Hematopoietic multipotent progenitor cell treated with erythropoietin and hydrocortisone succinate and interleukin-3 and kit ligand, for 17 days (in vitro differentiated cells): Measurements from ENCODE around the gene CLTC.
A peak's percentile ranks its signal among the peaks of the same experiment; 100 is the strongest.

Experiments used
- DNase-seq: peaks from one replicate; pipeline ENCODE4 v3.0.0-alpha.2; 2015; ENCODE audit warnings: low spot score

CLTC gene

DNA sequence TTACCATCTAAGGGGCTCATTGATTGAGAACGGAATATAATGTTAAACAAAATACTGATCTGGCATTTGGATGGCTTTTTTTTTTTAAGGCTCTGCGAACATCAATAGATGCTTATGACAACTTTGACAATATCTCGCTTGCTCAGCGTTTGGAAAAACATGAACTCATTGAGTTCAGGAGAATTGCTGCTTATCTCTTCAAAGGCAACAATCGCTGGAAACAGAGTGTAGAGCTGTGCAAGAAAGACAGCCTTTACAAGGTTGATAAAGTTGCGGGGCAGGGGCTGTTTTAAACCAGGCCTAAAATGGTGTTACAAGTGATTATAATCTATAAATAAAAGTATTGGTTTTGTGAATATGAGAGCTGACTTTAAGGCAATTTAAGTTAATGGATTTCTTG is 65.3 kb downstream of the CLTC start:
- peak; percentile 35 for DNase-seq

DNA sequence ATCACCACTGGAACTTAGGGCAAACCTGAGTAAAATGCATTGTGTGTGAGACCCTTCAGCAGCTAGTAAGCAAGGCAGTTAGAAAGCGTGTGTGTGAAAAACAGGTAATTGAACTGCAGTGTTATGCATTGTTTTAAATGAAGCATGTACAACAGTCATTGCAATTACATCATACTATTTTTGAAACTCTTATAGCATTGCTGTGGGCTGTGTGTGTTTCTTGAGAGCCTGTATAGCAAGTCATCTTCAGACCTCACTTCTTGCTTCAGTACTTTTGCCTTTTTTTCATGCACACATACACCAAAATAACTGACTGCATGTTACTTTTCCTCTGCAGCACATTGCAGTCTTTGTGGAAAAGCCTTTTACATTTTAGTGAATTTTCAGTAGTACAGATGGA is 68.3 kb downstream of the CLTC start:
- DNase-seq = no peak

DNA sequence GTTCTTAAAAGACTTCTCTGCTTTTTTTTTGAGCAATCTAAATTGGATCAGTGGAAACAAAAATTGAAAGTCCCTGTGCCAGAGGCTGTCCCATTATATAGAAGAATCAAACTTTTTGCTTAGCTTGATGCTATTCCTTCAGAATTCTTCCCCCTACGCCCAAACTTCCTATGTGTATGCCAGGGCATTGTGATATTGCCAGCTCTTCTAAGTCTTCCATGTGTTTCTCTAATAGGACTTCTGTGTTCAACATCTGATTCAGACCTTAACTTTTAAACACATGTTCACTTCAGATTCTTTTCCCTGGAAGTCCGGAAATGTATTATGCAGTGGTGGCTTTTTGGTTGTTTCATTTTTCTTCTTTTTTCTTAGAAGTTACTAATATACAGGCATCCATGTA is 68.8 kb downstream of the CLTC start:
- DNase-seq = no peak

DNA sequence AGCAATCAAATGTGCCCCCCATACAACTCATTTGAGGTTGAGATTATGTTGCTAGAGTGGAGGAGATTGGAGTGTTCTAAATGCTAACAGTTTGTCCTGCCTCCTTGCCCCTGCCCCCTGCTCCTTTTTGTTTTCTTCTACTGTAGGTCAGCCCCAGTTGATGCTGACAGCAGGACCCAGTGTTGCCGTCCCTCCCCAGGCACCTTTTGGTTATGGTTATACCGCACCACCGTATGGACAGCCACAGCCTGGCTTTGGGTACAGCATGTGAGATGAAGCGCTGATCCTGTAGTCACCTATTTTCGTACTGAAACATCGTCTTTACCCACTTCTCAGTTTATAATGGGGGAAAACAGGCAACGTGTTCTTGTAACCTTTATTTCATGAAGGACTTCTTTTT is 73.9 kb downstream of the CLTC start:
- no peak for DNase-seq

DNA sequence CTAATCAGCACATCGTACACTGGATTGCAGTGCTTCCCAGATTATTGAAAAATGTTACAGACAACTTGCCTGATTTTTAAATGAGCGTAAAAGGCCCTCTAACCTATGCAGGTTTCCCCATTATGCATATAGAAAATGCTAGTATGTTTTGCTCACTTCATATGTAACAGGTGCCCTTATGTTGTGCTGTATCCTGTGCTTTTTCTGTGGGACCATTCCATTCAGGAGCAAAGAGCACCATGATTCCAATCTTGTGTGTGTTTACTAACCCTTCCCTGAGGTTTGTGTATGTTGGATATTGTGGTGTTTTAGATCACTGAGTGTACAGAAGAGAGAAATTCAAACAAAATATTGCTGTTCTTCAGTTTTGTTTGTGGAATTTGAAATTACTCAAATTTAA is 74.6 kb downstream of the CLTC start:
- DNase-seq = no peak

DNA sequence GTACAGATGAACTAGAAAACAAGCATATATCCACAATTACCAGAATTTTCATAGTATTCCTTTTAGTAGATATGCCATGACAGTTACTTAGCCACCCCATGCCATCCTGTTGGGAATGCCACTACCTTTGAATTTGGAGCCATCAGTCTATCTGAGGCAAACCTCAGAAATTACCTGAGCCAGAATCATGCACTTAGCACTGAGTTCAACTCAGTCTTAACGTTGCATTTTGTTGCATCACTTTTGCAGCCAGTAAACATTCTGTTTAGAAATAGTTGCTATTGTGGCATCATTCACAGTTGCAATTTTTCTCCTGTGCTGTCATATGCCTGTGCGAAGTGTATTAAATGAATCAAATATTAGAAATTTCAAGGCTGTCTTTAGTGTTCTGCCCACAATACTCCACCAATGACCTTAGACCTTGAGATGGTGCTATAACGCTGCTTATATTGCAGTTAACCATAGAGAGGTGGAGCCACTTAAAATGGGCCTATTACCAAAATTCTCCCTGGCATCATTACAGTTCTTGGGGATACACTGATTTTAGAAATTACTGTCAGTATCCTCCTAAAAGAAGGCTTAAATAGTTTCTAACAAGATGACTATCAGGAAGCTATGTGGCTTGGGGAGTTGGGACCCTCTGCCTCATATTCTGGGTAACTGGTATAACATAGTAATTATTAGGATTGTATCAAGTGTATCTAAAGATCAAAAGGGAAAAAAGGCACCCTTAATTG is 76.4 kb downstream of the CLTC start:
- no peak for DNase-seq

DNA sequence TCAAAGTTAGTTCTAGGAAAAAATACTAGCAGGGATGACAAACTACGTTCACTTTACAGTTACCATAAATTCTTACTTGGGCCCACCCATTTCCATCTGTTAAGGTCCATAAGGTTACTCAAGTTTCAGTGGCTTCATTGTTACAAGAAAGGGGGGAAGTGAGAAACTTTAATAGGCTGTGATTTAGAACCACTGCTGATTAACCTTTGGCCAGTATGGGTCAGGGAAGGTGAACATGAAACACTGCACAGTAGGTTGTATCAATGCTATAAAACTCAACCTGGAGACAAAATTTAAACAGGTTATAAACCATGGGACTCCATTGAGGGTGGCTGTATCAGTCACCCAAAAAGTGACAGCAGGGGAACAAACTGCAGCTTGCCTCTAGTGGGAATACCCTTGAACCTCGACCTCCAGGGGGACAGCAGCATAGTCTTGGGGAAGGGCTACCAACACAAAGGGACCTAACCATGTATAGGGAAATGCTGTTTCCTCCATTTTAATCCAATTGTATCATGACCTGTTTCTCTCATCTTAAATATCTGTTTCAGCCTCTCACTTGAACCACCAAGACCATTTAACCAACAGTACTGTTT is 77.1 kb downstream of the CLTC start:
- no peak for DNase-seq

DNA sequence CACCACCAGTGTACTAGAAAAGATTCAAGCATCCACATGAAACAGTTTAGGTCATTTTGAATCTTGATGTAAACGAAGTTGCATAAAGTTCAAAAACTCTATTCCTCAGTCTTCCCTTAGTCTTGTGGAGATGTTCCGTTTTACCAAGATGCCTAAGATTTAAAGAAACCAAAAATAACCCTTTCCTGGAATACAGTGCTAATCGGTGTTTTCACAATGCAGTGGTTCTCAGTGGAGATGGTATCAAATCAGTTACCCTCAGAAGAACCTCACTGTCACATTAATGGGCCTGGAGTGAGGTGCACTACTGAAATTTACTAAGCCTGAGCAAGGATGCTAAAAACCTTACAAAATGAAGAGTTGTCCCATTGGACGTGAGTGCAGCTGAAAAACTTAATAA is 78.4 kb downstream of the CLTC start:
- DNase-seq = no peak

DNA sequence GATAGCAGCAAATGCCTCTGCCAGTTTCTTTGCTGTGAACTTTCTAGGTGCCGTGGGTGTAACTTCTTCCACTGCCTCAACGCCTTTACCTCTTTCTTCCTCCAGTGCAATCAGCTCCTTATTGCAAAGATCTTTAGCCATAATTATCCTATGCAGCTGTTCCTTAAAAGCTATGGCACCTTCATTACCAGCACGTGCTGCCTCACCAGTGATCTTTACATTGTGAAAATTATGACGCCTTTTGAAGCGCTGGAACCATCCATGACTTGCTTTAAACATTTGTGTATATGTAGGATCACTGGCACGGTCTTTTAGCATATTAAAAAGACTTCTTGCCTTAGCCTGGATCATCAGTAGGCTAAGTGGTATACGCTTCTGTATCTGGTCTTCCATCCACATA is 79.5 kb downstream of the CLTC start:
- DNase-seq = no peak

DNA sequence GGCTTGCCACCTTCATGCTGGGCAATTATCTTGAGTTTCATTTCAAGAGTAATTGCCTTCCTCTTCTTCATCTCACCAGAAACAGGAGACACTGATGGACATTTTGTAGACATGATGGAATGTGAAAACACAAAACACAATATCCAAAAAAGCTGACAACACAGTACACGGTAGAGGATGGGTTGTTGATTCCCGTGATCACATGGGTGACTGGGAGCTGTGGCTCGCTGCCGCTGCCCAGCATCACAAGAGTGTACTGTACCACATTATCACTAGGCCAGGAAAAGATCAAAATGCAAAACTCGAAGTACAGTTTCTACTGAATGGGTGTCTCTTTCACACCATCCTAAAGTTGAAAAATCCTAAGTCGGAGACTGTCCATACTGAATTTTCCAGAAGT is 80.1 kb downstream of the CLTC start:
- DNase-seq = no peak

DNA sequence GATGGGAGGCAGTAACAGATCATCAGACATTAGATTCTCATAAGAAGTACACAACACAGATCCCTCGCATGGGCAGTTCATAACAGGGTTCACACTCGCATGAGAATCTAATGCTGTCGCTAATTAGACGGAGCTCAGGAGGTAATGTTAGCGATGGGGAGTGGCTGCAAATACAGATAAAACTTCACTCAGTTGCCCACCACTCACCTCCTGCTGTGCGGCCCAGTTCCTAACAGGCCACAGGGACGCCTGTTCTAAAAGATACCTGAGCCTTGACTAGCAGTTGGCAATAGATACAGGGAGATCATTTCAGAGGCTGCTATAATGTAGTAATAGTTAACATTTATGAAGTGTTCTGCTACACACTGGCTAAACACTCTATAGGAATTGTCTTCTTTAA is 82.6 kb downstream of the CLTC start:
- no peak for DNase-seq

DNA sequence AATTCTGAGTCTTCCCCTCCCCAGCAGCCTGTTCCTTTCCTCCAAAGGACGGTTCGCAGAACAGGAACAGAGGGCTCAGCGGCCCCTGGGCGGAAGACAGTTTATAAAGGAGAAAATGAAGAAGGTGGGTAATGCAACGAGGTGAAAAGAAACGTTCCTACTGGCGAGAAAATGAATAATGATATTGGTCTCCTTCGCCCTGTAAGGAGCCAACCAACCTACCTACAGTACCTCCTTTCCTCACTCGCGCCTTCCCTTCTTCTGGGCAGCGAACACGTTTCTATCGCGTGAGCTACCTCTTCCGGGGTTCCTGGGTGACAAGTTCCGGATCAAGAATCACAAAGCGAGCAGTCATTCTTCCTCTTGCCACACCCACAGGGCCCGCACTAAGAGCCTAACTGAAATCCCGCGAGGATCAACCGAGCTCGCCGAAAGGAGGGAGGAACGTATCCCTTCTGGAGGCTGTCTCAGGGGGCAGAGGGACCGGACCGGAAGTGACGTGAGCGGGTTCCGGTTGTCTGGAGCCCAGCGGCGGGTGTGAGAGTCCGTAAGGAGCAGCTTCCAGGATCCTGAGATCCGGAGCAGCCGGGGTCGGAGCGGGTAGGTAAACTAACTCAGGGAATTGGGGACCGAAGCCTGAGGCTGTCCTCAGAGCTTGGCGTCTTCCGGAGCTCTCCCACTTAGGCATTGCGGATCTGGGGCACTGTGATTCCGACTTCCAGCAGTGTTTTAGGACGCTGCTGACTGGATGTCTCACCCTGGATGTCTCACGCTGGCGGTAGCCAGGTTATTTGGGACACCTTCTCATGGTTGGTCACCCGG is 87.7 kb downstream of the CLTC start, which contains the start of the genes PTRH2 and VMP1:
Gene PTRH2, minus strand, starts transcription at position 282 of the 822 bp plus-strand sequence. CDS start 9,452 bp downstream, outside the sequence.
Gene VMP1, plus strand, starts transcription at position 506 of the 822 bp plus-strand sequence. CDS start 23,793 bp downstream, outside the sequence.
- peak; percentile 95 for DNase-seq

DNA sequence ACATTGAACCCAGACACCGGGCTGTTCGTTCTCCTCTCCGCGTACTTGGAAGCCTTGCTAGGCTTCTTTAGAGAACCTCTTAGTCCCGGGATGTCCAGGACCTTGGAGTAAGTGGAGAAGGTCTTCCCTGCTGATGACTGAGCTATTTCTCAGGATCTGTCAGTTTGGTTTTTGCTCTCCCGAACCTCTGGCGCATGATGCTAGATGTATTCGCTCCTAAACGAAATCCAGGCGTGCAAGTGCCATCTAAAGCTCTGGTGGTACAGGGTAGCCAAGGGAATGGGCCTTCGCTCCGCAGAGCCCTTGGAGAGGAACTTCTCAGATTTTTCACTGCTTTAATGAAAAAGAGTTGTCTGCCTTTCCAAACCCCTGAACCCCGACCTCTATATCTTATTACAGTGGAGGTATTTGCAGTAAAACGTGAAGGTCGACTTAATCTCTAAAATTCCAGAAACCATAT is 88.3 kb downstream of the CLTC start:
- DNase-seq = no peak

DNA sequence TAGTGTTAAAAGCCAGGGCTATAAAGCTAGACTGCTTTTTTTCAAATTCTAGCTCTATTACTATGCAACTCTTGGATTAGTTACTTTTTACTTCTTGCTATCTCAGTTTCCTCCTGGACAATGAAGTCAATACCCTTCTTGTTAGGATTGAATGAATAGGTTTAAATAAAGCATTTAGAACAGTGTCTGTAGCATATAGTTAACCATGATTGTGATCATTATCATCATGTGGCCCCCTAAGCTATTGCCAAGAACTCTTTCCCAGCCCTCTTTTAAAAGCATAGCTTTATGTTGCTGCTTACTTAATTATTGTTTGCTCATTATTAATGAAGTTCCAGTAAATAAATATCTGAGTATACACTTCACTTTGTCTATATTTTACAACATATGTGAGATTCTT is 92.2 kb downstream of the CLTC start:
- DNase-seq = no peak

DNA sequence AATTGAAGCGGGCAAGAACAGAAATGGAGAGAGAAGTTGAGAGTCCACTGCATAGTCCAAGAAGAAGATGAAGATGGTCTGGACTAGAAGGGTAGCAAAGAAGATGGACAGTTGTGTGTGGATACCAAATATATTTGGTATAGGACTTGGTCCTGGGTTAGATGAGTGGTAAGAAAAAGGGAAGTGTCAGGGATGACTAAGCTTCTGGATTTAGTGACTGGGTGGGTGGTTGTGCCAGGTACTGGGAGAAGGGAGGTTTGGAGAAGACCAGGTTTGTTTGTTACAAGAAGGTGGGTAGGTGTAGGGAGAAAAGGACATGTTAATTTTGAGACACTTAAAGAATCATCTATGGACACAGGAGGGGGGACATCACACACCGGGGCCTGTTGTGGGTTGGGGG is 93.2 kb downstream of the CLTC start:
- DNase-seq = no peak

DNA sequence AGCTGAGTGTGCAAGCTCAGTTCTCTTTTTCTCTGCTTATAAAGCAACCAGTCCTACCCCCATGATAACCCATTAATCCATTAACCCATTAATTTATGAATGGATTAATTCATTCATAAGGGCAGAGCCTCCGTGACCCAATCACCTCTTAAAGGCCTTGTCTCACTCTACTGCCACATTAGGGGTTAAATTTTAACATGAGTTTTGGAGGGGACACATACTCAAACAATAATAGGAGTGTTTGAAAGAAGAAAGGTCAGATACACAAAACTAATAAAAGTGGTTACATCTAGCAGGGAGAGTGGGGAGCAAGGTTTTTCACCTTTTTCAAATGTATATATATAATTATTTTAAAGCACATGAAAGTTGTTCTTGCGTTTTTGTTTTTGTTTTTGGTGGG is 94.6 kb downstream of the CLTC start:
- no peak for DNase-seq

DNA sequence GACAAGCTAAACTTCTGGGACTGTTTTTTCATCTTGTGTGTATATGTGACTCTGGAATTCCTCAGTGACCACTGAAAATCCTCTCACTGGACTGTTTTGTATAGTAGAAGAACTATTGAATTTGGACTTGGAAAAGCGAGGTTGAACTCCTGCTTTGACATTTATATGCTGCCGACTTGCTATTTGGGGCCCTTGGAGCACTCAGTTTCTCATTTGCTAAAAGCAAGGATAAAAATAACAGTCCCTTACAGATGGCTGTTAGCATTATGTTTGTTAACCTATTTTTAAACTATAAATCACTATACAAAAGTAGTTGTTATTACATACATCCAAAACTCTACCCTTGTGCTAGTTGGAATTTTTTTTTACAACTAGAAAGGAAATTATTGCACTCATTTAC is 96.7 kb downstream of the CLTC start:
- no peak for DNase-seq

DNA sequence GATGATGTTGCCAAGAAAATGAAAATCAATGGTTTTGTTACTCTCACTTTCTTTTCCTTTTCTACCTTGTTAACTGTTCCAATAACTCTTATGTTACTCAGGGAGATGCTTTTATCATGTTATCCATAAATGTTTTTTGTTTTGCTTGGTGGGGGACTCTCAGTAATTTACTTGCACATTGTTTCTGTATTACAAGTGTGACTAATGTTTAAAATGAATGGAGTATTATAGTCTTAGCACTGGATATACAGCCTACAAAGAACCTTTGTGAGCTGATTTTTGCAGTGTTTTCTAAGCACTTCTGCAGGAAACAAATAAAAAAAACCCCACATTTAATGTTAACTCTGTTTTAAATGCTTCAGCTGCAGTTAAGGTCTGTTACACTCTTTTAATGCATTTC is 99.8 kb downstream of the CLTC start:
- DNase-seq = no peak

DNA sequence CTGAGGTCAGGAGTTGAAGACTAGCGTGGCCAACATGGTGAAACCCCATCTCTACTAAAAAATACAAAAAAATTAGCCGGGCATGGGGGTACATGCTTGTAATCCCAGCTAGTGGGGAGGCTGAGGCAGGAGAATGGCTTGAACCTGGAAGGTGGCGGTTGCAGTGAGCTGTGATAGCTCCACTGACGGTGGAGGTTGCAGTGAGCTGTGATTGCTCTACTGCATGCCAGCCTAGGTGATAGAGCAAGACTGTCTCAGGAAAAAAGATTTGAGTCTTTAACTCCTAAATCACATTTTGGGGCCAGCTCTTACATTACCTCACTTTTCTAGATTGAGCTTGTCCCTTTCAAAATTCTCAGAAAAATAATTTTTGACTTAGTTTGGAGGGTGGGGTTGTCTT is 102.9 kb downstream of the CLTC start:
- DNase-seq = no peak

DNA sequence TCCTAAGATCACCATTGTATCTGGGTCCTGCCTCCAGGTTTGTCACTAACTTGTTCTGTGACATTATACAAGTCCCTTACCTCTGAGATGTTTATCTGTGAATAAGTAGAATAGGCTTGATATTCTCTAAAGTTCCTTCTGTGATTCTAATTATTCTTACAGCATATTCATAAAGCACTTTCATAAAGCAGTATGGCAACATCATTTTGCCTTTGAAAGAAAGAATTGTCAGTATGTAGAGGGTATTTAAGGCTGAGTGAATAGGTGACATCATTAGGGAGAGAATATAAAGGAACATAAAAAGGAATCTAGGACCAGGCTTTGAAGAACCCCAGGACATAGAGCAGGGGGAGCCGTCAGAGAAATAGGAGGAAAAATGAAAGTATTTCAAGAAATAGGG is 103.3 kb downstream of the CLTC start:
- DNase-seq = no peak

DNA sequence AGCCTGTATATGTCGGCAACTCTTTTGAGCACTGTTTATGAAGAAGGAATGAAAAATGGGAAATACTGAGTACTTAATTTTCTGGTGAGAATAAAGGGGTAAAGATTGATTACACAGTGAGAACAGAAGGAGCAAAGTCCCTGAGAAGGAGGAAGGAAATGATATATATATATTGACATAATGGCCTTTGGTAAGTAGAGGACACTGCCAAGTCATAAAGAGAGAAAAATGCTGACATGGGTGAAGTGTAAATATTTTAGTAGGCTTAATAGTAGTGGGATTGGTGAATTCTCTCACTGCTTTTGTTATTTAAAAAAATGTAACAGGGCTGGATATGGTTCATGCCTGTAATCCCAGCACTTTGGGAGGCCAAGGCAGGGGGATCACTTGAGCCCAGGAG is 103.9 kb downstream of the CLTC start:
- DNase-seq = no peak

DNA sequence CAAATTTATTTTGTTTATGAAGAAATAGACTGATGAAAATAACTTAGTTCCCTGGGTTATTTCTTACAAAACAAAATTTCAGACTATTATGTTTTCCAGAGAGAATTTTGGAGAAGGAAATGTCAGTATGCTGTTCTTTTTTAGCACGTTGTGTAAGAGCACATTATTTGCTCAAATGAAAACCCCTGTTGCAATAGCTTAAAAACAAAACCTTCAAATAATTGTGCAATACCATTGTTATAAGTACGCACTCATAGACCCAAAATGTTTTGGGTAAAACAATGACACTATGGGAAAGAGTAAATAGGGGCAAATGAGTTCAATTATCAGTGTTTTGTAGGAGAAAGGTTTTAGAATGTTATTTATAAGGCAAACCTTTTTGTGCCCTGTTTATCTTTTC is 106.0 kb downstream of the CLTC start:
- no peak for DNase-seq
